ENCODE data around the gene MAB21L1.

MAB21L1 gene

GRCh38 chr13:35484384-35484783 lies 7.9 kb upstream of the MAB21L1 start (continued):
- TF ChIP-seq ZNF280C (tag by site-specific recombination; IDR thresholded peaks at IDR 0.05) (no peak), ZNF433 (tag by site-specific recombination; IDR thresholded peaks at IDR 0.05; ENCODE audit: low read depth) (no peak)

- Histone ChIP-seq H3K4me1 (ENCODE audit: control insufficient read depth, insufficient read depth, low read length) (peaks cover 7% of the 10 kb centered on the region), H3K36me3 (ENCODE audit: control insufficient read depth in 2 of 2, insufficient read depth in 1 of 2, low read length in 2 of 2) (no peaks in the 10 kb centered on the region), H3K9me3 (ENCODE audit: control insufficient read depth, insufficient read depth, low read depth, low read length) (no peaks in the 10 kb centered on the region), H3K4me3 (ENCODE audit: low read depth, low read length) (no peak overlapping the region), H3K27ac (ENCODE audit: extremely low read depth, low read depth, low read length) (no peak overlapping the region)
- CTCF ChIA-PET, result no interaction called here
- POLR2A ChIA-PET, result no interaction called here
- TF ChIP-seq ZNF202 (tag by site-specific recombination; IDR thresholded peaks at IDR 0.05; ENCODE audit: borderline replicate concordance), result no peak
- TF ChIP-seq ZNF747 (tag by site-specific recombination; IDR thresholded peaks at IDR 0.05), result no peak
- TF ChIP-seq REPIN1 (tag by site-specific recombination; IDR thresholded peaks at IDR 0.05; ENCODE audit: low read depth), result no peak
- no peak for TF ChIP-seq ZNF138 (tag by site-specific recombination; IDR thresholded peaks at IDR 0.05; ENCODE audit: borderline replicate concordance)
- no peak for TF ChIP-seq PRDM2 (tag by site-specific recombination; IDR thresholded peaks at IDR 0.05; ENCODE audit: borderline replicate concordance)
- TF ChIP-seq ZNF266 (tag by site-specific recombination; IDR thresholded peaks at IDR 0.05; ENCODE audit: low read depth), result no peak
- TF ChIP-seq ZNF548 (tag by site-specific recombination; IDR thresholded peaks at IDR 0.05), result no peak
- no peak for TF ChIP-seq ZBTB11 (tag by site-specific recombination; conservative IDR thresholded peaks at IDR 0.05; ENCODE audit: low read depth)
- TF ChIP-seq ZNF366 (tag by site-specific recombination; conservative IDR thresholded peaks at IDR 0.05), result no peak
- no peak for TF ChIP-seq ZNF248 (tag by site-specific recombination; IDR thresholded peaks at IDR 0.05)
- no peak for TF ChIP-seq ZSCAN4 (tag by site-specific recombination; IDR thresholded peaks at IDR 0.05)
- TF ChIP-seq ZNF626 (tag by site-specific recombination; IDR thresholded peaks at IDR 0.05), result no peak
- TF ChIP-seq, protein P1, sequence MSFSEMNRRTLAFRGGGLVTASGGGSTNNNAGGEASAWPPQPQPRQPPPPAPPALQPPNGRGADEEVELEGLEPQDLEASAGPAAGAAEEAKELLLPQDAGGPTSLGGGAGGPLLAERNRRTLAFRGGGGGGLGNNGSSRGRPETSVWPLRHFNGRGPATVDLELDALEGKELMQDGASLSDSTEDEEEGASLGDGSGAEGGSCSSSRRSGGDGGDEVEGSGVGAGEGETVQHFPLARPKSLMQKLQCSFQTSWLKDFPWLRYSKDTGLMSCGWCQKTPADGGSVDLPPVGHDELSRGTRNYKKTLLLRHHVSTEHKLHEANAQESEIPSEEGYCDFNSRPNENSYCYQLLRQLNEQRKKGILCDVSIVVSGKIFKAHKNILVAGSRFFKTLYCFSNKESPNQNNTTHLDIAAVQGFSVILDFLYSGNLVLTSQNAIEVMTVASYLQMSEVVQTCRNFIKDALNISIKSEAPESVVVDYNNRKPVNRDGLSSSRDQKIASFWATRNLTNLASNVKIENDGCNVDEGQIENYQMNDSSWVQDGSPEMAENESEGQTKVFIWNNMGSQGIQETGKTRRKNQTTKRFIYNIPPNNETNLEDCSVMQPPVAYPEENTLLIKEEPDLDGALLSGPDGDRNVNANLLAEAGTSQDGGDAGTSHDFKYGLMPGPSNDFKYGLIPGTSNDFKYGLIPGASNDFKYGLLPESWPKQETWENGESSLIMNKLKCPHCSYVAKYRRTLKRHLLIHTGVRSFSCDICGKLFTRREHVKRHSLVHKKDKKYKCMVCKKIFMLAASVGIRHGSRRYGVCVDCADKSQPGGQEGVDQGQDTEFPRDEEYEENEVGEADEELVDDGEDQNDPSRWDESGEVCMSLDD (tag by site-specific recombination; IDR thresholded peaks at IDR 0.05), result no peak
- no peak for TF ChIP-seq ZXDB (tag by site-specific recombination; IDR thresholded peaks at IDR 0.05)
- no peak for TF ChIP-seq ZNF19 (tag by site-specific recombination; IDR thresholded peaks at IDR 0.05; ENCODE audit: low read depth)
- no peak for TF ChIP-seq ZNF792 (tag by site-specific recombination; IDR thresholded peaks at IDR 0.05)
Measured at GRCh38 chr13:35483761-35484160, 7.3 kb upstream of the MAB21L1 start.

Data from HEK293 (cell line).